ENCODE results near the gene KCNH8.

DNA sequence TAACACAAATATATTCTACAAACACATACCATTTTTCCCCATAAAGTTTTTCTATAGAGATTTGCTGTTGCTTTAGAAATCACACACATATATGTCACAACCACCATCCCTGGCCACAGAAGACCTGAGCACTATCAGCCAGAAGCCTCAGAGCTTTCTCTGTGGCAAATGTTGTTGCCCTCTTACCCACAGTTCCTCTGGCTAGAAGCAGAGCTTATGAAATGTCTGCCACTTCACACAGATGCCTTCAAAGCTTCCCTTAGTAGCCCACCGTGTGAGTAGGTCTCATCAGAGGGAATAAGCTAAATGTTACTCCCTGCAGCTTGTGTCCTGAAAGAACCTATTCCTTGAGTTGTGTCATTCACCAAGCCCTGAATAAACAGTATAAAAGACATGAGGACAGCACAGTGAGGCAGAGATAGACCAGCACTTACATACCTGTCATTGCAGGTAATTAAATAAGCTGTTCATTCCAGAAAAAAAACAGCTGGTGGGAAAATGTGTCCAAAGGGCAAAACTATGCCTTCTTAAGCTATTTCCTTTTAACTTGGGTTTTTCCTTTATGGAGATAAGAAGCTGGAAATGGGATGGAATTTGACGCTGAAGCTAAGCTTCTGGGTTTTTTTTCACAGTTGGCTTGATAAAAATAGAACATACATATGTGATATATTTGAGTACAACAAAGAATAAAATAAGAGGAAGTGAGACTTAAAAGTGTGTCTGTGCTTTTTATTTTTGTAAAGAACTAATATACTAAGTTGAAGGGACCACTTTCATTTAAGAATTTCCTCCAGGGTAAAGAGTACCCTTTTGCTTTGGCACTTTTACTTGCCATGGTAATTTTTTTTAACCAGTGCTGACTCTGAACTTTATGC is 391.4 kb downstream of the KCNH8 start:
- TF ChIP-seq, protein P1, sequence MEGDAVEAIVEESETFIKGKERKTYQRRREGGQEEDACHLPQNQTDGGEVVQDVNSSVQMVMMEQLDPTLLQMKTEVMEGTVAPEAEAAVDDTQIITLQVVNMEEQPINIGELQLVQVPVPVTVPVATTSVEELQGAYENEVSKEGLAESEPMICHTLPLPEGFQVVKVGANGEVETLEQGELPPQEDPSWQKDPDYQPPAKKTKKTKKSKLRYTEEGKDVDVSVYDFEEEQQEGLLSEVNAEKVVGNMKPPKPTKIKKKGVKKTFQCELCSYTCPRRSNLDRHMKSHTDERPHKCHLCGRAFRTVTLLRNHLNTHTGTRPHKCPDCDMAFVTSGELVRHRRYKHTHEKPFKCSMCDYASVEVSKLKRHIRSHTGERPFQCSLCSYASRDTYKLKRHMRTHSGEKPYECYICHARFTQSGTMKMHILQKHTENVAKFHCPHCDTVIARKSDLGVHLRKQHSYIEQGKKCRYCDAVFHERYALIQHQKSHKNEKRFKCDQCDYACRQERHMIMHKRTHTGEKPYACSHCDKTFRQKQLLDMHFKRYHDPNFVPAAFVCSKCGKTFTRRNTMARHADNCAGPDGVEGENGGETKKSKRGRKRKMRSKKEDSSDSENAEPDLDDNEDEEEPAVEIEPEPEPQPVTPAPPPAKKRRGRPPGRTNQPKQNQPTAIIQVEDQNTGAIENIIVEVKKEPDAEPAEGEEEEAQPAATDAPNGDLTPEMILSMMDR (IDR thresholded peaks at IDR 0.05; ENCODE audit: low read depth, low read length, poor library complexity, severe bottlenecking) = no peak
- no peak for TF ChIP-seq EZH2phosphoT487 (IDR thresholded peaks at IDR 0.05; ENCODE audit: borderline replicate concordance, low read length)

Measured in DOHH2 (cell line).